ENCODE measurements around the gene PLD1. TPM values are rescaled to one million over a fixed set of nuclear protein-coding genes. Genes with fewer than 3 reads are reported as not detected.
A peak's percentile ranks its signal among the peaks of the same experiment; 100 is the strongest.

PLD1 gene
- total and polyA plus RNA-seq, 4 donors = 4.9 to 31.5 (median 18.6) TPM

GRCh38 chr3:171757361-171758034 is 52.8 kb downstream of the PLD1 start:
- Histone ChIP-seq H3K27me3 (ENCODE audit: control insufficient read depth in 4 of 4, insufficient read depth in 4 of 4, low read length in 3 of 4) (no peaks in the 10 kb centered on the region), H3K9me3 (ENCODE audit: control insufficient read depth in 4 of 4, low read length in 3 of 4) (no peaks in the 10 kb centered on the region), H3K9ac (ENCODE audit: low read depth in 1 of 2, low read length in 2 of 2) (no peak overlapping the region), H3K27ac (ENCODE audit: low read depth in 1 of 2, low read length in 2 of 2) (no peak overlapping the region), H3K4me3 (ENCODE audit: low read depth in 1 of 3, low read length in 3 of 3) (no peak overlapping the region), H3K4me1 (ENCODE audit: control insufficient read depth in 4 of 4, insufficient read depth in 4 of 4, low read length in 3 of 4) (peaks cover 5 to 22% (median 9%) of the 10 kb centered on the region in 4 donors), H3K36me3 (ENCODE audit: control insufficient read depth in 4 of 4, insufficient read depth in 3 of 4, low read depth in 1 of 4, low read length in 3 of 4) (no peaks in the 10 kb centered on the region)
- TF ChIP-seq RXRA (IDR thresholded peaks at IDR 0.05) (peak in 1 of 2 donors; percentile 58), MAX (IDR thresholded peaks at IDR 0.05) (no peak), HNF4A (conservative IDR thresholded peaks at IDR 0.05) (no peak), JUND (IDR thresholded peaks at IDR 0.05) (no peak), GABPA (IDR thresholded peaks at IDR 0.05 in 1 of 2, conservative IDR thresholded peaks at IDR 0.05 in 1 of 2) (no peak), YY1 (IDR thresholded peaks at IDR 0.05) (peak; percentile 13), EGR1 (IDR thresholded peaks at IDR 0.05; ENCODE audit: low read depth in 2 of 2) (no peak), FOXA1 (IDR thresholded peaks at IDR 0.05) (no peak), HNF4G (IDR thresholded peaks at IDR 0.05) (no peak), FOXA2 (IDR thresholded peaks at IDR 0.05) (no peak), RAD21 (IDR thresholded peaks at IDR 0.05) (no peak), CTCF (IDR thresholded peaks at IDR 0.05; ENCODE audit: low read depth, low read length, missing input control) (no peak), REST (IDR thresholded peaks at IDR 0.05) (no peak), ZBTB33 (IDR thresholded peaks at IDR 0.05) (no peak), ATF3 (IDR thresholded peaks at IDR 0.05) (no peak)
- no peak for DNase-seq (ENCODE audit: low spot score)
- 41% methylated on average over 4 of the region's 4 CpGs for WGBS
